ENCODE data around the gene MBTD1. TPM values are rescaled to one million over a fixed set of nuclear protein-coding genes. Genes with fewer than 3 reads are reported as not detected.

The MBTD1 gene
- total RNA-seq, 1 experiment from 2014 or later = 18.7 TPM

GRCh38 chr17:51263006-51263405 lies 3.2 kb upstream of the MBTD1 start:
- TF ChIP-seq EZH2 (IDR thresholded peaks at IDR 0.05; ENCODE audit: borderline replicate concordance, low read depth, low read length, poor library complexity, severe bottlenecking) (no peak), CTCF (conservative IDR thresholded peaks at IDR 0.05; ENCODE audit: low read depth, low read length) (no peak)
- no TSS peak for BruUV-seq (replicated peaks)
- no peaks in the 10 kb centered on the region for H3K27me3 ChIP-seq (replicated peaks; ENCODE audit: insufficient read depth, low read depth, low read length, poor library complexity)
- ChIA-PET CTCF (no interaction called here), POLR2A (ENCODE audit: low non-redundant PET) (no interaction called here)
- H3K36me3 ChIP-seq (ENCODE audit: insufficient read depth, low read length, poor library complexity, severe bottlenecking) = peaks cover 34% of the 10 kb centered on the region
- peaks cover 18% of the 10 kb centered on the region for H3K4me1 ChIP-seq (ENCODE audit: insufficient read depth, low read length, poor library complexity, severe bottlenecking)
- H3K4me3 ChIP-seq (ENCODE audit: low read depth, low read length, poor library complexity, severe bottlenecking) = no peak overlapping the region
- H3K9me3 ChIP-seq (ENCODE audit: low read depth, low read length, poor library complexity, severe bottlenecking) = no peaks in the 10 kb centered on the region
- no peak overlapping the region for H3K27ac ChIP-seq (ENCODE audit: low read depth, low read length, poor library complexity, severe bottlenecking)
- DNase-seq (ENCODE audit: low spot score) = no peak
- intact Hi-C loops (cut with micrococcal nuclease; ENCODE audit: unreplicated experiment) = no loop called here

GRCh38 chr17:51261024-51261963 lies 1.4 kb upstream of the MBTD1 start:
- TF ChIP-seq CTCF (conservative IDR thresholded peaks at IDR 0.05; ENCODE audit: low read depth, low read length) = no peak
- no peak for TF ChIP-seq EZH2 (IDR thresholded peaks at IDR 0.05; ENCODE audit: borderline replicate concordance, low read depth, low read length, poor library complexity, severe bottlenecking)
- ChIA-PET POLR2A (ENCODE audit: low non-redundant PET) (no interaction called here), CTCF (no interaction called here)
- Histone ChIP-seq H3K27me3 (replicated peaks; ENCODE audit: insufficient read depth, low read depth, low read length, poor library complexity) (no peaks in the 10 kb centered on the region), H3K4me3 (ENCODE audit: low read depth, low read length, poor library complexity, severe bottlenecking) (peak overlapping the region; percentile 89), H3K9me3 (ENCODE audit: low read depth, low read length, poor library complexity, severe bottlenecking) (no peaks in the 10 kb centered on the region), H3K36me3 (ENCODE audit: insufficient read depth, low read length, poor library complexity, severe bottlenecking) (peaks cover 21% of the 10 kb centered on the region), H3K27ac (ENCODE audit: low read depth, low read length, poor library complexity, severe bottlenecking) (peak overlapping the region; percentile 100), H3K4me1 (ENCODE audit: insufficient read depth, low read length, poor library complexity, severe bottlenecking) (peaks cover 18% of the 10 kb centered on the region)
- BruUV-seq (replicated peaks) = TSS peak; percentile 34
- intact Hi-C loops (cut with micrococcal nuclease; ENCODE audit: unreplicated experiment) = no loop called here
- DNase-seq (ENCODE audit: low spot score) = peak; percentile 68

GRCh38 chr17:51260237-51261023 lies 581 bp upstream of the MBTD1 start, which contains the start of gene UTP18:
Gene UTP18, plus strand, starts transcription at chr17:51260546. Its CDS starts 39 bp downstream, at chr17:51260585.
- BruUV-seq (replicated peaks) = no TSS peak
- H3K36me3 ChIP-seq (ENCODE audit: insufficient read depth, low read length, poor library complexity, severe bottlenecking) = peaks cover 16% of the 10 kb centered on the region
- peak within 1 kb of the TSS; percentile 100 for H3K27ac ChIP-seq (ENCODE audit: low read depth, low read length, poor library complexity, severe bottlenecking)
- TF ChIP-seq EZH2 (IDR thresholded peaks at IDR 0.05; ENCODE audit: borderline replicate concordance, low read depth, low read length, poor library complexity, severe bottlenecking) (no peak), CTCF (conservative IDR thresholded peaks at IDR 0.05; ENCODE audit: low read depth, low read length) (no peak)
- ChIA-PET POLR2A (ENCODE audit: low non-redundant PET) (no interaction called here), CTCF (no interaction called here)
- H3K4me3 ChIP-seq (ENCODE audit: low read depth, low read length, poor library complexity, severe bottlenecking) = peak within 1 kb of the TSS; percentile 89
- H3K4me1 ChIP-seq (ENCODE audit: insufficient read depth, low read length, poor library complexity, severe bottlenecking) = peaks cover 18% of the 10 kb centered on the region
- intact Hi-C loops (cut with micrococcal nuclease; ENCODE audit: unreplicated experiment) = no loop called here
- DNase-seq (ENCODE audit: low spot score) = peak; percentile 99
- no peaks in the 10 kb centered on the region for H3K27me3 ChIP-seq (replicated peaks; ENCODE audit: insufficient read depth, low read depth, low read length, poor library complexity)
- no peaks in the 10 kb centered on the region for H3K9me3 ChIP-seq (ENCODE audit: low read depth, low read length, poor library complexity, severe bottlenecking)
